ENCODE data around the gene APLP2.

DNA sequence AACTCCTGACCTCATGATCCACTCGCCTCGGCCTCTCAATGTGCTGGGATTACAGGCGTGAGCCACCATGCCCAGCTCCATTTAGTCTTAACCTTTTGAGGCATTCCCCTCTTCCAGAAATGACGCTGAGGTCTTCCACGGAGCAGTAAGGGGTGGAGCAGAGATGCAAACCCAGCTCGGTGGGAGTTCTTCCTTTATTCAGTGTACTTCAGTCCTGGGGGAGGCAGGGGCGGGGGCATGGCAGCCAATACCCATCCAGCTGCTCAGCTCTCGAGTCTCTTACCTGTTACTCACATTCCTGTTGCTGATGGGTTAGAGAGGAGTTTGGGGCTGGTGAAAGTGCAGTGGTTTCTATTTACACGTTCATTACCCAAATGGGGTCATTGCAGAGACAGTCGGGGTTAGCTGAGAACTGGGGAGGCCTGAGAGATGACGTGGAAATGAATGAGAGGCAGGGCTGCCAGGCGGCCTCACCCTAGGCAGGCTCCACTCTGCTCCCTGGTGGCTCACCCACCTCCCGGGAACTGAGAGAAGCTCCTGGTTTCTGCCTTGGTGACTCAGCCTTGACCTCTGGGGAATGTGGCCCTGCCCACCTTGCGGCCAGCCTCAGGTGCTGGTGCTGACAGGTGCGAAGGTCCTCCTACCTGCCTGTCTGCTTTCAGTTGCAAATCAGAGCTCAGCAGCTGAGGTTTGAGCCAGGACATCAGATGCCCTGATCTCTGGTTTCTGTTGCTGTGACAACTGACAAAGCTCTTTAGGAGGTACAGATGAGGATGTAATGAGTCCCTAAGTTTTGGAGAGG, 76.5 kb downstream of the APLP2 start:
- peak in 1 of 2 donors; percentile 21 for TF ChIP-seq POLR2AphosphoS5 (IDR thresholded peaks at IDR 0.05)
- no peak for TF ChIP-seq POLR2A (IDR thresholded peaks at IDR 0.05)
- no peak for TF ChIP-seq EP300 (IDR thresholded peaks at IDR 0.05)
- TF ChIP-seq, protein P1, sequence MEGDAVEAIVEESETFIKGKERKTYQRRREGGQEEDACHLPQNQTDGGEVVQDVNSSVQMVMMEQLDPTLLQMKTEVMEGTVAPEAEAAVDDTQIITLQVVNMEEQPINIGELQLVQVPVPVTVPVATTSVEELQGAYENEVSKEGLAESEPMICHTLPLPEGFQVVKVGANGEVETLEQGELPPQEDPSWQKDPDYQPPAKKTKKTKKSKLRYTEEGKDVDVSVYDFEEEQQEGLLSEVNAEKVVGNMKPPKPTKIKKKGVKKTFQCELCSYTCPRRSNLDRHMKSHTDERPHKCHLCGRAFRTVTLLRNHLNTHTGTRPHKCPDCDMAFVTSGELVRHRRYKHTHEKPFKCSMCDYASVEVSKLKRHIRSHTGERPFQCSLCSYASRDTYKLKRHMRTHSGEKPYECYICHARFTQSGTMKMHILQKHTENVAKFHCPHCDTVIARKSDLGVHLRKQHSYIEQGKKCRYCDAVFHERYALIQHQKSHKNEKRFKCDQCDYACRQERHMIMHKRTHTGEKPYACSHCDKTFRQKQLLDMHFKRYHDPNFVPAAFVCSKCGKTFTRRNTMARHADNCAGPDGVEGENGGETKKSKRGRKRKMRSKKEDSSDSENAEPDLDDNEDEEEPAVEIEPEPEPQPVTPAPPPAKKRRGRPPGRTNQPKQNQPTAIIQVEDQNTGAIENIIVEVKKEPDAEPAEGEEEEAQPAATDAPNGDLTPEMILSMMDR (IDR thresholded peaks at IDR 0.05): peak in 5 of 6 experiments; percentile 7 to 56 (median 32)
